ENCODE results near the gene PBX2. TPM values are rescaled to one million over a fixed set of nuclear protein-coding genes. Genes with fewer than 3 reads are reported as not detected.

The PBX2 gene
- total and polyA plus RNA-seq, 2 donors (not counting 1 experiment from before 2014, with no cell fraction given): 35.0 to 39.4 TPM

DNA sequence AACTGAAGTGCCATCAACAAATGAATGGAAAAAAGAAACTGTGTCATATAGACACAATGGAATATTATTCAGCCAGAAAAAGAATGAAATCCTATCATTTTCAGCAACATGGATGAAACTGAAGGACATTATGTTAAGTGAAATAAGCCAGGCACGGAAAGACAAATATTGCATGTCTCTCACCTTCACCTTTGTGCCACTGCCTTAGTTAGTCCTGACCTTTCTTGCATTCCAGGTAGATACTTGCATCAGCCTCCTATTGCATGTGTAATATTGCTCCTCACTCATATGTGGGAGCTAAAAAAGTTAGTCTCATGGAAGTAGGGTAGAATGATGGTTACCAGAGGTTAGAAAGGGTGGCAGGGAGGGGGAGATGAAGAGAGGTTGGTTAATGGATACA is 19.0 kb upstream of the PBX2 start:
- Histone ChIP-seq H3K4me2 (ENCODE audit: extremely low read depth, insufficient read depth, low read length) (no peak overlapping the region), H3K27me3 (ENCODE audit: control insufficient read depth, insufficient read depth, low read length) (no peaks in the 10 kb centered on the region), H3K4me3 (replicated peaks in 1 of 4; ENCODE audit: control extremely low read depth in 1 of 4, insufficient read depth in 1 of 4, low read depth in 3 of 4, low read length in 4 of 4) (no peak overlapping the region), H3K36me3 (ENCODE audit: control insufficient read depth, insufficient read depth, low read length) (no peaks in the 10 kb centered on the region), H4K20me1 (ENCODE audit: control insufficient read depth, extremely low read depth, insufficient read depth, low read length) (no peaks in the 10 kb centered on the region), H3K4me1 (ENCODE audit: control insufficient read depth, extremely low read depth, insufficient read depth, low read length) (no peaks in the 10 kb centered on the region), H3K9me3 (ENCODE audit: control insufficient read depth, insufficient read depth, low read depth, low read length) (no peaks in the 10 kb centered on the region), H3K79me2 (ENCODE audit: control insufficient read depth, insufficient read depth, low read length) (no peaks in the 10 kb centered on the region), H2AFZ (ENCODE audit: low read length) (no peak overlapping the region), H3K27ac (ENCODE audit: insufficient read depth, low read length) (no peak overlapping the region), H3K9ac (ENCODE audit: insufficient read depth, low read length) (no peak overlapping the region)
- DNase-seq (ENCODE audit: low read depth in 2 of 2): no peak
- TF ChIP-seq EZH2 (IDR thresholded peaks at IDR 0.05; ENCODE audit: low read length, missing control alignments): no peak
- TF ChIP-seq, protein P1, sequence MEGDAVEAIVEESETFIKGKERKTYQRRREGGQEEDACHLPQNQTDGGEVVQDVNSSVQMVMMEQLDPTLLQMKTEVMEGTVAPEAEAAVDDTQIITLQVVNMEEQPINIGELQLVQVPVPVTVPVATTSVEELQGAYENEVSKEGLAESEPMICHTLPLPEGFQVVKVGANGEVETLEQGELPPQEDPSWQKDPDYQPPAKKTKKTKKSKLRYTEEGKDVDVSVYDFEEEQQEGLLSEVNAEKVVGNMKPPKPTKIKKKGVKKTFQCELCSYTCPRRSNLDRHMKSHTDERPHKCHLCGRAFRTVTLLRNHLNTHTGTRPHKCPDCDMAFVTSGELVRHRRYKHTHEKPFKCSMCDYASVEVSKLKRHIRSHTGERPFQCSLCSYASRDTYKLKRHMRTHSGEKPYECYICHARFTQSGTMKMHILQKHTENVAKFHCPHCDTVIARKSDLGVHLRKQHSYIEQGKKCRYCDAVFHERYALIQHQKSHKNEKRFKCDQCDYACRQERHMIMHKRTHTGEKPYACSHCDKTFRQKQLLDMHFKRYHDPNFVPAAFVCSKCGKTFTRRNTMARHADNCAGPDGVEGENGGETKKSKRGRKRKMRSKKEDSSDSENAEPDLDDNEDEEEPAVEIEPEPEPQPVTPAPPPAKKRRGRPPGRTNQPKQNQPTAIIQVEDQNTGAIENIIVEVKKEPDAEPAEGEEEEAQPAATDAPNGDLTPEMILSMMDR (conservative IDR thresholded peaks at IDR 0.05 in 1 of 2, IDR thresholded peaks at IDR 0.05 in 1 of 2; ENCODE audit: low read depth in 1 of 2, low read length in 2 of 2): no peak

DNA sequence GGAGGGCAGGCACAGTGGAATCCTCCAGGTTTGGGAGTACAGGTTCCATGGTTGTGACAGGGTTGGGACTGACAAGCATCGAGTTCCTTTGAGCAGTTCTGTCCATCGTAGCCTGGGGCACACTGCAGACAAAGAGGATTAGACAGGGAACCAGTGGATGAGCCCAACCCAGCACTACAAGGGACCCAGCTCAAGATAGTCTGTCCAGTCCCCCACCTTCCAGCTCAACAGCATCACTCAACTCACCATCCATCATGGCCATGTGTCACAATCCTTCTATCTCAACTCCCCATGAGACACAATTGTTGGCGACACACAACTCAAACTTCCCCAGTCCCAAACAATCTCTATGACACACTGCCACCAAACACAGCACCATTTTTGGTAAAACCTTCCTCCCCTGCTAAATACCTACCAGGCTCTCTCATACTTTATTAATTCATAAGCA is 14.3 kb upstream of the PBX2 start:
- H3K4me2 ChIP-seq (ENCODE audit: extremely low read depth, insufficient read depth, low read length): no peak overlapping the region
- no peaks in the 10 kb centered on the region for H3K9me3 ChIP-seq (ENCODE audit: control insufficient read depth, insufficient read depth, low read depth, low read length)
- no peak overlapping the region for H2AFZ ChIP-seq (ENCODE audit: low read length)
- no peak overlapping the region for H3K9ac ChIP-seq (ENCODE audit: insufficient read depth, low read length)
- H3K4me3 ChIP-seq (replicated peaks in 1 of 4; ENCODE audit: control extremely low read depth in 1 of 4, insufficient read depth in 1 of 4, low read depth in 3 of 4, low read length in 4 of 4): no peak overlapping the region
- H4K20me1 ChIP-seq (ENCODE audit: control insufficient read depth, extremely low read depth, insufficient read depth, low read length): no peaks in the 10 kb centered on the region
- TF ChIP-seq, protein P1 (conservative IDR thresholded peaks at IDR 0.05 in 1 of 2, IDR thresholded peaks at IDR 0.05 in 1 of 2; ENCODE audit: low read depth in 1 of 2, low read length in 2 of 2): no peak
- no peak for TF ChIP-seq EZH2 (IDR thresholded peaks at IDR 0.05; ENCODE audit: low read length, missing control alignments)
- peaks cover 9% of the 10 kb centered on the region for H3K27me3 ChIP-seq (ENCODE audit: control insufficient read depth, insufficient read depth, low read length)
- H3K4me1 ChIP-seq (ENCODE audit: control insufficient read depth, extremely low read depth, insufficient read depth, low read length): no peaks in the 10 kb centered on the region
- H3K36me3 ChIP-seq (ENCODE audit: control insufficient read depth, insufficient read depth, low read length): no peaks in the 10 kb centered on the region
- H3K27ac ChIP-seq (ENCODE audit: insufficient read depth, low read length): no peak overlapping the region
- no peaks in the 10 kb centered on the region for H3K79me2 ChIP-seq (ENCODE audit: control insufficient read depth, insufficient read depth, low read length)
- DNase-seq (ENCODE audit: low read depth in 2 of 2): no peak

DNA sequence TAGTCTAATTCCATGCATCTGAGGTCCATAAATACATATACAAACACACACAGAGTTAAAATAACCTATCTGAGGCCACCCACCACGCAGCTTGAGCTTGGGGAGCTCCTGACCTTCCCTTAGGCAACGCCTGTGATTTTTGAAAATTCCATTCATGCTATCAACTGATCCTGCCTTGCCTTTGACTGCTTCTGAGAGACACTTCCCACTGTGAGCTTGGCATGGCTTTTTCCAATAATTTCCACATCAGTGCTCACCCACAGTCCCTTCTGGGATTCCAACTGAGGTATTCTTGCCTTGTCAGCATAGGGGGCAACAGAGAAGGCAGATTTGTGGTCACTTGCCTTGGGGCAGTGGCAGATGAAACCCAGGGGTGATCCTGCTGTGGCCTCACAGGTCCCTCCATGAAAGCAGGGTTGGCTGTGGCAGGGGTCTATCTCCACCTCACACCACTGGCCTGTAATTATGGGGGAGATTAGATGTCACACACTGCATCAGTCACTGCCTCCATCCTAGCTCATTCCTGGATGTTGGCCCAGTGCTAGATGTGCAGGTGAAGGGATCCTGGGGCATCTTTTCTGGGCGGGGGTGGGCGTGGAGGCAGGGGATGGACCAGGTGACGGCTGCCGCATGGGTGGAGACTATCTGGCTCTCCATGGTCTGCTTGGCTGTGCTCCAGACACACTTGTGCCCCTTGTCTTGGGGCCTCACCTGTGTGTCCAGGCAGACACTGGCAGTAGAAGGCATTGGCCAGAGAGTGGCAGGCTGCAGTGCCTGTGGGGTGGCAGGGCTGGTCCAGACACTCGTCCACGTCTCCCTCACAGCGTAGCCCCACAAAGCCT is 13.6 kb upstream of the PBX2 start:
- H4K20me1 ChIP-seq (ENCODE audit: control insufficient read depth, extremely low read depth, insufficient read depth, low read length): no peaks in the 10 kb centered on the region
- H3K79me2 ChIP-seq (ENCODE audit: control insufficient read depth, insufficient read depth, low read length): no peaks in the 10 kb centered on the region
- no peak overlapping the region for H3K4me2 ChIP-seq (ENCODE audit: extremely low read depth, insufficient read depth, low read length)
- no peaks in the 10 kb centered on the region for H3K36me3 ChIP-seq (ENCODE audit: control insufficient read depth, insufficient read depth, low read length)
- H3K4me3 ChIP-seq (replicated peaks in 1 of 4; ENCODE audit: control extremely low read depth in 1 of 4, insufficient read depth in 1 of 4, low read depth in 3 of 4, low read length in 4 of 4): no peak overlapping the region
- H3K9ac ChIP-seq (ENCODE audit: insufficient read depth, low read length): no peak overlapping the region
- no peak for TF ChIP-seq EZH2 (IDR thresholded peaks at IDR 0.05; ENCODE audit: low read length, missing control alignments)
- TF ChIP-seq, protein P1 (conservative IDR thresholded peaks at IDR 0.05 in 1 of 2, IDR thresholded peaks at IDR 0.05 in 1 of 2; ENCODE audit: low read depth in 1 of 2, low read length in 2 of 2): no peak
- H3K27ac ChIP-seq (ENCODE audit: insufficient read depth, low read length): no peak overlapping the region
- DNase-seq (ENCODE audit: low read depth in 2 of 2): no peak
- peaks cover 9% of the 10 kb centered on the region for H3K27me3 ChIP-seq (ENCODE audit: control insufficient read depth, insufficient read depth, low read length)
- no peaks in the 10 kb centered on the region for H3K4me1 ChIP-seq (ENCODE audit: control insufficient read depth, extremely low read depth, insufficient read depth, low read length)
- H2AFZ ChIP-seq (ENCODE audit: low read length): no peak overlapping the region
- H3K9me3 ChIP-seq (ENCODE audit: control insufficient read depth, insufficient read depth, low read depth, low read length): no peaks in the 10 kb centered on the region

Data from fibroblast of lung (primary cell).